GM23338 (cell line): ENCODE data around the gene NEUROG2.

Experiments
- CTCF ChIP-seq, 2 experiments: fragments of 200-600 bp in 1 of 2; sonication (generic) in 1 of 2; conservative IDR thresholded peaks; 2 replicates each; pipeline versions ENCODE4 v1.5.1 to v1.6.1; 2016 to 2017; ENCODE audit warnings: antibody characterized with exemption in 2 of 2, low read depth in 2 of 2, mild to moderate bottlenecking in 2 of 2, moderate library complexity in 1 of 2
- EZH2 ChIP-seq: fragments of 200-600 bp; sonication (generic); IDR thresholded peaks from one replicate; pipeline ENCODE4 v1.8.0; 2017; ENCODE audit warnings: antibody characterized with exemption, mild to moderate bottlenecking, low read depth; ENCODE audit not compliant: unreplicated experiment
- EZH2phosphoT487 ChIP-seq: fragments of 200-600 bp; sonication (generic); IDR thresholded peaks from one replicate; pipeline ENCODE4 v1.8.1; 2018; ENCODE audit warnings: antibody characterized with exemption; ENCODE audit not compliant: unreplicated experiment
- NANOG ChIP-seq: IDR thresholded peaks from 2 replicates; pipeline ENCODE4 v1.6.1; 2016; ENCODE audit warnings: antibody characterized with exemption, borderline replicate concordance
- POLR2AphosphoS5 ChIP-seq: IDR thresholded peaks from 2 replicates; pipeline ENCODE4 v1.6.1; 2016; ENCODE audit warnings: antibody characterized with exemption, low read depth
- STAT1 ChIP-seq: IDR thresholded peaks from one replicate; pipeline ENCODE4 v1.6.1; 2016; ENCODE audit warnings: antibody characterized with exemption; ENCODE audit not compliant: unreplicated experiment

GRCh38 chr4:112532267-112532666 lies 16.3 kb upstream of the NEUROG2 start:
- no peak for TF ChIP-seq CTCF (conservative IDR thresholded peaks at IDR 0.05; ENCODE audit: low read depth in 2 of 2)
- TF ChIP-seq EZH2, result no peak
- no peak for TF ChIP-seq STAT1
- TF ChIP-seq EZH2phosphoT487, result no peak
- TF ChIP-seq NANOG, result no peak
- no peak for TF ChIP-seq POLR2AphosphoS5
